Inflammatory macrophage treated with lipopolysaccharide for 4 hours (primary cell): ENCODE measurements around the gene SMIM20.
"Not testable (repeated sequence)": the region's sequence is repeated elsewhere in the genome, so short reads cannot be mapped to it uniquely, and the experiment has no call there.

ENCODE experiments used
- DNase-seq: peaks from one replicate; pipeline ENCODE4 v3.0.0-alpha.2; 2020

Gene SMIM20

DNA sequence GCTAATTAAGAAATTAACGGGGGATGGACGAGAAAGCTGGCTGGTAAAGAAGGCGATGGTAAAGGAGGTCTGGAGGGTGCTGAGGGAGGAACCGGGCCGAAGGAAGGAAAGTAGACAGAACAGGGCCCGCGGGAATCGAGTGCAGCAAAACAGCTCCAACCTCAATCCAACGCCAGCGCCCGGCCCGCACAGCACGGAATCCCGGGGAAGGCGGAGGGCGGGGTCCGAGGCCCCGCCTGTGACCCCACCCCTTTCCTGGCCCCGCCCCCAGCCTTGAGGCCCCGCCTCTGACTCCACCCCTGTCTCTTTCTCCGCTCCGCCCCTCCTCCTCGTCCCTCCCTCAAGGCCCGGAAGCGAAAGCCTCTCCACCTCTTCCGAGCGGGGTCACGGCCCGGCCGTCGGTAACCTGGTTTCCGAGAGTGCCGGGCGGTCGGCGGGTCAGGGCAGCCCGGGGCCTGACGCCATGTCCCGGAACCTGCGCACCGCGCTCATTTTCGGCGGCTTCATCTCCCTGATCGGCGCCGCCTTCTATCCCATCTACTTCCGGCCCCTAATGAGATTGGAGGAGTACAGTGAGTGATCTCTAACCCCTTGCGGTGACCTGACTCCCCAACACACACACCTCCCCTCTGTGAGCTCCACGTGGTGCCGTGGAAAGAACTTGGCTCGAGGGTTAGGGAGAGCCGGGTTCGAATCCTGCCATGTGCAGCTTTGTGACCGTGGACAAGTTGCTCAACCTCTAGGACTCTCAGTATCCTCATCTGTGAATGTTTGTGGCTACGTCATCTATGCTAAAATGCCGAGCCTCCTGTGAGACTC is at the start of gene SMIM20:
Gene SMIM20 (plus strand): TSS at position 370 of the 819 bp plus-strand sequence. CDS start 94 bp downstream, at position 464.
- DNase-seq: peak; percentile 90

- DNase-seq: no peak
Measured at GRCh38 chr4:25865586-25865985, 48.4 kb upstream of the SMIM20 start.

DNA sequence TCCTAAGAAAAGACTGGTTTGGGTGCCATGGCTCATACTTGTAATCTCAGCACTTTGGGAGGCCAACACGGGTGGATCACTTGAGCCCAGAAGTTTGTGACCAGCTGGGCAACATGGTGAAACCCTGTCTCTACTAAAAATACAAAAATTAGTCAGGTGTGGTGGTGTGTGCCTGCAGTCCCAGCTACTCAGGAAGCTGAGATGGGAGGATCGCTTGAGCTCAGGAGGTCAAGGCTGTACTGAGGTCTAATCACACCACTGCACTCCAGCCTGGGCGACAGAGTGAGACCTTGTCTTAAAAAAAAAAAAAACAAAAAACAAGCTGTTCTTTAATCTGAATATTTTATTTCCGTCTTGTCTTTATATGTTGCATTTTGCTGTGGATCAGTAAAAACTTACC is 47.6 kb upstream of the SMIM20 start:
- DNase-seq: not testable (repeated sequence)

- DNase-seq: no peak
Measured at GRCh38 chr4:25867781-25868294, 46.2 kb upstream of the SMIM20 start.

GRCh38 chr4:25870081-25870480 is 43.9 kb upstream of the SMIM20 start:
- no peak for DNase-seq

GRCh38 chr4:25872851-25873631 is 41.0 kb upstream of the SMIM20 start:
- DNase-seq: no peak

GRCh38 chr4:25873632-25874129 is 40.3 kb upstream of the SMIM20 start:
- DNase-seq: no peak

DNA sequence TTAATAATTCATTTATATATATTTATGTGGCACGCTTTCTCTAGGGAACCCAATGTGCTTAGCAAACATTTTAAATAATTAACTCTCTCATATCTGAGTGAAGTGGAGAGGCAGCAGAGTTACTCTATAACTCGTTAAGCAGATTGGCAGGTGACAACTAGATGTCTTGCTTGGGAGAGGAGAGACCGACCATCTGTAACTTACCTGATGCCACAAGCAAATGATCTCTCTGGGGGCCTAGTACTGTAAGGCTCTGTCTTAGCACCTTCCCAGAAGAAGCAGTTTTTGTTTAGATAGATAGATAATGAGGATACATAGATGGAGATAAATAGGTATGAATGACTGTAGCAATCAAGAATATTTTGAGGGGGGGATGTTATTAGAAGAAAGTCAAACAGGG is 39.4 kb upstream of the SMIM20 start:
- no peak for DNase-seq

DNA sequence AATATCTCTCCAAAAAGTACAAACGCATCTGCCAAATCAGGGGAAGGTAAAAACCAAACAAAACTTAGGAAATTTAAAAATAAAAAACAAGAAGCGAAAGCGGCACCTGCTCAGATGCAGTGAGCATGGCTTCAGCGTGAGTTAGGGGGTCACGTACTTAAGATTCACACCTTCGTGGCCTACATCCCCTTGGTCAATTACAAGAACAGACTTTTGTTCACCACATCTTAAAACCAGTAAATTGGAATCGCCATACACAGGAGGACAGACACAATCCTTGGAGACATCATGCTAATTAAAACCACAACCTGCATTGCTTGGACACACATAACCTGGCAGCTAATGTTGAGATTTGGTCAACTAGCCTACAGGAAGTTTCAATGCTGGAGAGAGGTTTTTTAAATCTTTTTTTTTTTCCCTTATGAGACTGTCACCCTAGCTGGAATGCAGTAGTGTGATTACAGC is 38.7 kb upstream of the SMIM20 start:
- no peak for DNase-seq

GRCh38 chr4:25878676-25879075 is 35.3 kb upstream of the SMIM20 start:
- no peak for DNase-seq

GRCh38 chr4:25879091-25879584 is 34.9 kb upstream of the SMIM20 start:
- no peak for DNase-seq

DNA sequence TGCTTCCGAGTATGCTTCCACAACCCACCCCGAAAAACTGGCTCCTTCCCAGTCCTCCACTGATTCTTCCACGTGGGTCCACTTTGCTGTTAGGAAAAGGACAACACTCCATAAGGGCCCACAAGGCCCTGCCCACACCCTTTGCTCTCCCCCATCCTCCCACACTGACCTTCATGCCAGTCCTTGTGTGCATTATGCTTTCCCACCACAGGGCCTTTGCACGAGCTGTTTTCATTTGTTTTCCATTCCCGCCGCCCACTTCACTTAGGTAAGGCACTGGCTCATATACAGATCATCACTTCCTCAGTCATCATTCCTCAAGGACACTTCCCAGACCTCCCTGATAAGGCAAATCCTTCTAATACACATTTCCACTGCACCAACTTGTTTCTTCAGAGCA is 34.4 kb upstream of the SMIM20 start:
- DNase-seq: no peak

DNA sequence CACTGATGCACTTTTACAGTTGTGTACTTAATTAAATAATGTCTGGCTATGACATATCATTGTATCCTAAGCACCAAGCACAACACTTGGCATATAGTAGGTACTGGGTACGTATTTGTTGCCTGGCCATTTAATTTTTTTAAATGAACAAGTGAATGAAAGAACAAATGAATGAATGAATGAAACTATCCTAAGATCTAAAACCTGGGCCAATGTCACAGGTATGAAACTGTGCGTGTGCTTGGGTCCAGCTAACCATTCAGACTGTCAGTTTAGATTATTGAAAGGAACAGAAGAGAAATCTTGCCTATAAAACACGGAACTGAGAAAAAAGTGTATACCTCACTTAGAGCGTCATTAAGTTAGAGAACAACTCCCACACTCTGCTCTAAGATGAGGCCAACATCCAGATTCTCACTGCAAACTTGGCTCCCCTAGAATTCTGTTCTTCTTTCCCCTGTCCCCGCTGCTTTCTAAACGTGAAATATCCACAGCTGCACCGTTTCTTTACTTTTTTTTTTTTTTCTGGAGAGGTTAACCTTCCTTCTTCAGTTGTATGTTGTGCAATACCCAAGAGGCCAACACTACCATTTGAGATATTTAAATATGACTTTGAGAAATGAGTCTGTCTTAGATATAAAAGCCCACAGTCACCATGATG is 33.9 kb upstream of the SMIM20 start:
- DNase-seq: peak; percentile 68

- peak; percentile 58 for DNase-seq
Measured at GRCh38 chr4:25881193-25881592, 32.8 kb upstream of the SMIM20 start.

- DNase-seq: no peak
Measured at GRCh38 chr4:25882226-25882625, 31.8 kb upstream of the SMIM20 start.

DNA sequence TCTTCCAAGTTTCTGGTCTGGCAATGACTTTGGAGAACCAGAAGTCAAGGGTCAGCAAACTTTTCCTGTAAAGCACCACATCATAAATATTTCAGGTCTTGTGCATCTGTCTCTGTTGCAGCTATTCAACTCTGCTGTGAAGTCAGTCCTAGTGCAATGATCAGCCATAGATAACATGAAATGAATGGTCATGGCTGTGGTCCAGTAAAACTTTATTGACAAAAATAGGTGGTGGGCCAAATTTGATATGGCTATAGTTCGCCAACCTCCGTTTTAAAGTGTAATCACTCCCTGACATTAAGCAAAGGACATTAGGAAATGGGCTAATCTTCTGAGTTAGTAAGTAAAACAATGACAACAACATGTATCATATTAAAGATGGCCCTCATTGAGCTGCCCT is 30.5 kb upstream of the SMIM20 start:
- no peak for DNase-seq

DNA sequence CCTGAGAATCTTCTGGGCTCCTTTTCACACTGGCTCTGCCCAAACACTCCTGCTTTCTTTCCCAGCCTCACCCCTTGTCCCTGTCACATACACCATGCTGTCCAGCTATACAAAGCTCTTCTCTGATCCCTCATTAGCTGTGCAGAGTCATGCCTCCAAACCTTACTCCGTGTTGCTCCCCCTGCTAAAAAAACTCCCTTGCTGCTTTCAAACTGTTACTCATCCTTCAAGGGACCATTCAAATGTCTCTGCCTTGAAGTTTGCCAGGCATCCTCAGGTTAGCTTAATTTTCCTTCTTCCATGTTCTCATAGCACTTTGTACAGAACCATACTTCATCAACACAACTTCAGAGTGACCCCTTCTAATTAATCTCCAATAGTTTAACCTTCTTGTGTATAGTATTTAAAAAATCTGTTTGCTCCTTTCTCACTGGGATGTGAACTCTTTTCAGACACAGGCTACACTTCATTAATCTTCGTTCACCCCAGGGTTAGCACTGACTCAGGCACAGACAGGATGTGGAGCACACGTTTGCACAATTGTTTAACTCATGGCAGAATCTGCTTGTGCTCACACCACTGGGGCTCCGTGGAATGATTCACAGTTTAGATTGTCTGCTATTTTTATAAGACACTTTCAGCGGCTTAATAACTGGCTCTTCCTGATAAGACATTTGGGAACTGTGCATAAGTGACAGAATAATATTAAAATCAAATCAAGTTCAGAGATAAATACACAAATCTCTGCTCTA is 29.8 kb upstream of the SMIM20 start:
- DNase-seq: peak; percentile 21

GRCh38 chr4:25888781-25889180 is 25.2 kb upstream of the SMIM20 start:
- DNase-seq: no peak

DNA sequence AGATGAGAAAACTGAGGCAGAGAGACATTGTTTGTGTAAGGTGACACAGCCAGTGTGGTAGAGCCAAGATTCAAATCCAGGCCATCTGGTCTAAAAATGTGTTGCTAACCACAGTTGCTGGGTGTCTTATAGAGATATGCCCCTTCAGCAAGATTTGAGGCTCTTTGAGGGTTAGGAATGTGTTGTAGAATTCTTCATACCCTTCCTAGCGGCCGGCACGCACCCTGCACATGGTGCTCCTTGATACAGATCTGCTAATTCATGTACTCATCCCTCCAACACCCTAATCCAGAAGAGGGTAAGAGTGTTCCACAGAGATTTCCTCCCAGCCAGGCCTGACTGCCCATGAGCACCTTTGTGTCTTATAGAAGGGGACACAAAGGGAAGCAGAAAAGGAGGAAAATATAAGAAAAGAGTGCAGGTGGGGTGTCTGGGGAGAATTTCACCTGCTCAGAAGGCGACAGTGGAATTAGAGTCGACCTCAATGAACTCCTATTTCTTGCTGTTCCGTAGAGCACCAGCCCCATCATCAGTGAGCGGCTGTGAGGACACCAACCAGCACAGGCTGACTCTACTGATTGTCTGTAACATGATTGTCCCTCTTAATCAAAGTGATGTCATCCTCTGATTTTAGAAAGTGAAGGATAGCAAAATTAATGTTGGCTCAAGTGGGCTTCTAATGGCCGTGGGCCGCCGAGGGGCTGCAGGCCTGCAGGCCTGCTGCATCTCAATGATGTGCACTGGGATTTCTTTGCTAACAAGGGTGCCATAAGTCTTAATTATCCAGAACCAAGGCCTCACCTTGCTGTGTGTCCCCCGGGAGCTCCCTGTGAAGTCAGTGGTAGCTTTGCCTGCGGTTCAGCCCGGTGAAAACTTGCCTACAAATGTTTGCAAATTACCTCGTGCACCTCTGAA is 24.2 kb upstream of the SMIM20 start:
- no peak for DNase-seq

DNA sequence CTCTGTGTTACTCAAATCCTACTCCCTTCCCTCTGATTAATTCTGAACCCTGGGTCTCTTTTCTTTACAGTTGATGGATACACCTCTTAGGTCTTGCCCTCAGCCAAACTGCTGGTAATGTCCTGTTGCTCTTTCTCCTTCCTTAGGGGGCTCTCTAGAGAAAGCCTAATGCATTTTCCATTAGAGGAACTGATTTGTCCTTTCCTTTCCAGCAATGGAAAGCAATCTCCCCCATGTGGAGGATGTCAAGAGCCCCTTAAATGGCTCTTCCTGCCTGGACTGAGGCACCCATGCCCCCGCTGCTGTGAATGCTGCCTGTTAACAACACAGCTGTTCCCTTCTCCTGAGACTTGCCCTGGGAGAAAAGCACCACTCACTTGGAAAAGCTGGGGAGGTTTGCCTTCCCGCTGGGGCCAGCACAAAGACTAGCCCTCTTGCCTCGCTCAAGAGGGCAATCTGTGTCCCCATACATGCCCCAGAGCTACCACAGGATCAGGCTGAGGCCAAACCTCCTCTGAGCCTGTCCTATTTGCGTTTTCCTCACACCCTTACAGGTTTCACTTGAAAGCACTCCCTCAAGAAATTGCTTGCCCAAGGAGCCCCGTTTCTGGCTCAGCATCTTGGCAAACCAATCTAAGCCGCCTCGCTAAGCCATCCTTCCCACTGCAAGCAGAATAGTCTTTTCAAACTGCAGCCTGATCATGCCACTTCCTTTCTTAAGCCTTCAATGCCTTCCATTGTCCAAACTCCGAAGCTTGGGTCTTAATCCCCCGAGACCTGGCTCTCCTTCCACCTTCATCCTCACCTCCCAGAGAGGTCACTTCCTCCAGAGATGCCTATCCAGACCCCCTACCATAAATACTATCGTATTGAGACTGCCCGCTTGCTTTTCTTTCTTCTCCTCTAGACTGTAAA is 23.2 kb upstream of the SMIM20 start:
- DNase-seq: no peak
